NCI-H1694 (cell line): ENCODE results near the gene DHRS9.
A peak's percentile ranks its signal among the peaks of the same experiment; 100 is the strongest.
"Not testable (repeated sequence)": the region's sequence is repeated elsewhere in the genome, so short reads cannot be mapped to it uniquely, and the experiment has no call there.

ENCODE experiments used
- DNase-seq: peaks from one replicate; lab custom pipeline; 2025; lab: John Stamatoyannopoulos, UW

Gene DHRS9

GRCh38 chr2:169095621-169096105 is 26.3 kb downstream of the DHRS9 start:
- DNase-seq = no peak

- no peak for DNase-seq
Observed at GRCh38 chr2:169104848-169105247, 35.5 kb downstream of the DHRS9 start.

- DNase-seq = no peak
Observed at GRCh38 chr2:169105476-169105875, 36.1 kb downstream of the DHRS9 start.

GRCh38 chr2:169106134-169106533 is 36.8 kb downstream of the DHRS9 start:
- no peak for DNase-seq

- no peak for DNase-seq
Observed at GRCh38 chr2:169106563-169107545, 37.5 kb downstream of the DHRS9 start.

- DNase-seq = no peak
Observed at GRCh38 chr2:169107645-169108044, 38.3 kb downstream of the DHRS9 start.

DNA sequence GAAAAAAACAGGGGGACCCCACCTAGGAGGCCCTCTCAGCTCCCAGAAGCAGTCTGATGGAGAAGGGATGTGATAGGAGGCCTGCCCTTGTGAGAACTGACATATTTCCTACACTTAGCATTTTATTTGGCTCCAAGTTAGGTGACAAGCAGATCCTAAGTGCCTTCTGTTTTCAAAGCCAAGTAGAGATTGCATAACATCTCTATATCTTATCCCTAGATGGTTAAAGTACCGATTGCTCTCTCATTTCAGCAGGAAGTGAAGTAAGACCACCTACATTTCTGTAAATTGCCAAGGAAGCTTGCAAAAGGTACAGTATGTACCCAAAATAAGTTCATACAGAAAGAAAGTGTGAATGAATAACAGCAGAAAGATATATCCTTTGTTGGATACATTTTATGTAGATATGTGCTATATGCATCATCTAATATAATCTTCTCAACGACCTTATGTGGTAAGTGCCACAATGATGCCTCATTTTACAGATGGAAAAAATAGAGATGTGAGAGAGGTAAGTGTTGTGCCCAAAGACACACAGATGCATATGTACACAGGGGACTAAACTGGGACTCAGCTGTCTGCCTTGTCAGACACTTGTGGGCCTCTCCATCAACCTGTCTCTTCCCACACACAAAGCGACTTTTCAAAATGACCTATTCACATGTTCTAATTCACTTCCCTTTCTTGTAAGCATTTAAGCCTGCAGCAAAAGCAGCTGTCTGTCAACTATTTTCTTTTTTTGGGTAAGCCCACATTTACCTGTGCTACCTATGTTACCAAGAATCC is 38.9 kb downstream of the DHRS9 start:
- no peak for DNase-seq

DNA sequence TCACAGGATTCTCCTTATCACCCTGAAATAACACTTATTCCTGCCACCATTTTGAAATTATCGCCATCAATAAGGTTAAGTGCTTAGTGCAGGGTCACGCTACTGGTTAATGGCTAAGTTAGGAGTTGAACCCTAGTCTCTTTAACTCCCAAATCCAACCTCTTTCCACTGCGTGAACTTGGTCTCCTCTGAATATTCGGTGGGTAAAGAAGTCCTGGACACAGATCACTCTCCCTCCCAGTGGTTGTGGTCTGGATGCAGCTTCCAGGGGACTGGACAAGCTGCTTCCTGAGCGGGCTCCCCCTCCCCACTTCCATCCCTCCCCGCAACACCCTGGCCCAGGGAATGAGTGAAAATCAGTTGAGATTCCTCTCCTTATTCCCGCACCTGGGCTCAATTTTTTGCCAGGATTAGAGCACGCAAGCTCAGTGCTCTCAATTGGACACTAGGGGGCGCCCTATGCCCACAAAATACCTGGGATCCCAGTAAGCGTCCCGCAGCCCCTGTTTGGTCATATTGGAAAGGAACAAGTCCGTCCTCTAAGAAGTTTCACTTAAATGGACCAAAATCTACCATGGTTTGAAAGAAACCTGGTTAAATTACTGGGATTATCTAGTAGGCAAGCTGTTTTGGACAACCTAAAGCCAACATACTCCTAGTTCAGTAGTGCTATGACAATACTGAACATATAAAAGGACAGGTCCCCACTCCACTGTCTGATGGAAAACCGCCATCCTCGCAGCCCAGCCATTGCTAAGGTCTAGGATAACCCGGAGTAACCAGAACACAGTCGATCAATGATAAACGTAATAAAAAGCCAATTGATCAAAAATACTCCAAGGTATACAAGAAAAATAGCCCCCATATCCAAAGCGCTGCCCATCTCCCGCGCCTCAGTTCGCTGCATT is 40.4 kb downstream of the DHRS9 start:
- peak; percentile 71 for DNase-seq

- DNase-seq = no peak
Observed at GRCh38 chr2:169110419-169110818, 41.1 kb downstream of the DHRS9 start.

DNA sequence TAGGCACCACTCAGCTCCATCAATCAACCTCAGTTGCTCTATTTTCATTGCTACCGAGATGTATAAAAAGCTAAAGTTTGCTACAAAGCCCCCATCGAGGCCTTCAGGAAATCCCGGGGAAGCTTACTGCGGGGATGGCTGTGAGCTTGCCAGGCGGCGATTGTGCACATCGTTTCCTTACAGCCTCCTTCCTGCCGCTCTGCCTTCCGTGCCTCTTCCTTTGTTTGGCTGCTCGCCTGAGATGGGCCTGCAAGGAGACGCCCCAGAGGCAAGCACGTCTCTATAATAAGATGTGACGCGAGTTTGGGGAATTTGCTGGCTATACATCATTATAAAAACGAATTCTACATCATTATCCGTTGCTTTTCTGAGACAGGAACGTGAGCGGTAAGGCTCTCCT is 41.6 kb downstream of the DHRS9 start:
- no peak for DNase-seq

DNA sequence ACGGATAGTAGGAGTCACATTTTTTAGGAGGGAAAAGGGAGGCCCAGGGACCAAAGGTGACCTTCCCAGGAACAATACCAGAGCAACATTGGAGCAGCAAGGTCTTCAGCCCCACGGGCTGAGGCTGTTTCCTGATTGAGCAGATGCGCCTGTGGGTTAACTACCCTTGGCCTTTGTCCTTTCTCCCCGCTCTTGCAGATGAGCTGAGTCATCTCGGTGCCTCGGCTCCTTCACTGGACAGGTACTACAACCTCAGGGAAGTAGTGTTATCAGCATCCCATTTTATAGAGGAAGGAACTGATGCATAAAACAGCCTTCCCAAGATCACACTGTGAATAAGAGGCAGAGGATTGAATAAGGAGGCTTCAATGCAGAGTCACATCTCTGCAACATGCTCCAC is 43.5 kb downstream of the DHRS9 start:
- no peak for DNase-seq

DNA sequence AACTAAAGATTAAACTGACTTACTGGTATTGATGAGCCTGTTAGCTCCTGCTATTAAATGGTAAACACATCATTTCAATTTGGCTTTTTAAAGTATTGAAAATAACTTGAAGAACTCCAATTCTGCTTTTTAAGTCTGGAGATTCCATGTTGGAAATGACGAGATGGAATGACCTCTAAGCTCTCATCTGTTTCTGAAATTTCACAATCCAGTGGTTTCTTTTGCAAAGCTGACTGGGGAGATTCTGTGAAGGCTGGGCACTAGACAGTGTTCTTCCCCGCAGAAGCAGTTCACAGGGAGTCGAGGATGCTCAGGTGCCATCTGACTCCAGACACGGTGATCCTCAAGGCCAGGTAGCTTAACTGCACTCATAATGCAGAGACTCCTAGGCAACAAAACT is 44.7 kb downstream of the DHRS9 start:
- no peak for DNase-seq

DNA sequence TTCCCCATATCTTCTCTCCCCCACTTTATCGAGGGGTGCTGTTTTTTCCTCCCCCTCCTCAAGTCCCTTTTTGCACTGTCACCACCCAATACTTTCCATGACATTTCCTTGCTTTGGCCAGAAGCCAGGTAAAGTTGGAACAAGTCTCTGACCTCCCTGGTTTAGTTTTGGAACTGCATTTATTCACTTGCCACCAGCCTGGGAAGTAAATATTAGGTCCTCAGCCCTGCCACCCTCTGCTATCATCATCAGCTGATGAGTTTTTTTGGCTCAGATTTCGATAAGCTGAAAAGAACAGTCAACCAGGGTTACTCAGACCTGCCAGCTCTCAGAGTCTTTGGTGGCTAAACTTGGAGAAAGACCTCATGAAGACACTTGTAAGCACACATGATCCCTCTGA is 47.0 kb downstream of the DHRS9 start:
- DNase-seq = no peak

GRCh38 chr2:169116993-169117392 is 47.6 kb downstream of the DHRS9 start:
- DNase-seq = no peak

DNA sequence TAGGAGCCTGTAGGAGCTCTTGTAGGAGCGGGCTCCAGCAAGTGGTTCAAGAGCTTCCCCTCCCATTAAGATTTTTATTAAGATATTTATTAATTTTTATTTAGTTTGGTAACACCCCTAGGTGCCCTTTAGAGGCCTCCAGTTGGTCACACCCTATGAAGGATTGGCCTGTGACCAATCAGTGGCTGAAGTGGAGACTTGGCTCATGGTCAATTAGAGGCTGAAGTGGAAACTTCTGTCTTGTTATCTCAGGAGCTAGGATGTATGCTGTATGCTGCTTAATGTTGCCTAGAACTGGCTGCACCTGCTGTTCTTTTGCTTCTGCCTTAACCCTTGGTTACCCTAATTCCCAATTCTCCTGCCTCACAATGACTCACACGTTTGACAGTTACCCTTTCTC is 48.7 kb downstream of the DHRS9 start:
- DNase-seq = no peak

DNA sequence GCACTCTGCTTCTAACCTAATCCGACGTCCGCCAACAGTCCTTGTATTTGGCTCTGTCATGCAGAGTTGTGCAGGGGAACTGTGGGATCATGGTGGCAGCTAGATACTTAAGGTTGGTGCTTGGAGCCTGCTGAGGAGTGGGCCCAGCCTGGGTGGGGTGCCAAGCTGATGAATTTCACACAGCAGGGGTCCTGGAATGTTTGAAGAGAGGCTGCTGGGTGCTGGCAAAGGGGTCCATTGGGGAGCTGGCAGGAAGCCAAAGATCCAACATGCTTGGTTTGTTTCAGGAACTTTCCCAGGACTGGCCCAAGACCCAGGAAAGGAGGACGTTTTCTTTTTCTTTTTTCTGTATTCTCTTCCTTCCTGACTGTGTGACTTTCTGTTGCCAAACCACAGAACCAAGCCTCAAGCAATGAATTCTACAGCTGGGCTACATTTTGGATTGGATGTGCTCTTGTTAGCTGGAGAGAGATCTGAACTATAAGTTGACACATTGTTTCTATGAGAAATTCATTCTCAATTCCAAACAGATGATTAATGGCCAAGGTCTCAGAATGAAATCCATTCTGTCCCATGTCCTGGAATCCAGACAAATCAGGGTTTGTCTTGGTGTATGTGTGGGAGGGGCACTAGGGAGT is 49.9 kb downstream of the DHRS9 start:
- DNase-seq = no peak

- no peak for DNase-seq
Observed at GRCh38 chr2:169119851-169120250, 50.5 kb downstream of the DHRS9 start.

GRCh38 chr2:169129703-169130243 is 60.4 kb downstream of the DHRS9 start:
- DNase-seq = no peak

DNA sequence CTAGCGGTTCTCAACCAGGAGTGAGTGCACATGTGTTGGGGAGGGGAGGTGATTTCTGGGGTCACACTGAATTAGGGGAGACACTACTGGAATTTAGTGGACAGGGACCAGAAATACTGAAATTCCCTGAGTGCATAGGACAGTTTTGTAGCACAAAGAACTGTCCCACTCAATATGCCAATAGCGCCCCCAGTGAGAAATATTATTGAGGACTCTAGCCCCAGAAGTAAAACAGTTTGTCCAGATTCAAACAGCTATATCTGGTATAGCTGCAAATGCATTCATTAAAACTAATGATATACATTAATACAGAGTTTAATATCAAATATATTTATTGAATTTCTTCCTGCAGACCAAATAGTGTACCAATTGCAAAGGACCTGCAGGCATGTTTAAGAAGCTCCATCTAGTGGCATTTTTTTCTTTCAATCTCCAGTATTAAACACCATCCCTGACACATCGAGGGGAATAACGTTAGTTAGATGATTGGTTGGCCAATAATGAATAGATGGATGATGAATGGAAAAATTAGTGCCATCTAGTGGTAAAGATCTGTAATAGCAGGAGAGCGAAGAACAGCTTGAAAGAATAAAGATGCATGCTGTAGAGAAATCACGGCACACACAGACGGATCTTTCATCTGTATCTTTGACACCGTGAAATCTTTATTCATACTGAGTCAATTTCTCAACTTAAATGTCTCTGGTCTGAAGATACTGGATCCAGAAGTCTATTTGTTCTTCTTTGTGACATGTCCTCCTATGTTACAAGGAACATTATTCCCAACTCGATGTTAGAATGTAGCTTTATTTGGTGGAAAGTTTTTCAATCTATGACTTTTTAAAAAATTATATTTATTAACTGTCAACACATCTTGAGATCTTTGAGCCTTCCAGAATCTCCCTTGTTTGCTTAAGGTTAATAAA is 62.5 kb downstream of the DHRS9 start:
- peak; percentile 77 for DNase-seq

- not testable (repeated sequence) for DNase-seq
Observed at GRCh38 chr2:169134272-169134671, 64.9 kb downstream of the DHRS9 start.
